Left lung (tissue), 10 donors: ENCODE results near the gene ALOX12. TPM values are rescaled to one million over a fixed set of nuclear protein-coding genes. Genes with fewer than 3 reads are reported as not detected.

ENCODE experiments used
- ATAC-seq: fragments of 200-7000 bp; cut with Tn5 transposase; one replicate; pipeline ENCODE4 v1.9.1; 2020; ENCODE audit warnings: moderate library complexity
- DNase-seq, 4 donors: peaks; one replicate each; pipeline ENCODE4 v3.0.0-alpha.2; 2013 to 2020
- H3K27ac ChIP-seq, 2 donors: fragments of 200-600 bp; sonication (generic) in 1 of 2; one replicate each; pipeline versions ENCODE4 v1.5.0 to v1.8.0; 2020 to 2021
- H3K27me3 ChIP-seq, 2 donors: fragments of 200-600 bp; sonication (generic) in 1 of 2; one replicate each; pipeline versions ENCODE4 v1.5.0 to v1.8.0; 2020 to 2021
- H3K36me3 ChIP-seq, 2 donors: fragments of 200-600 bp; sonication (generic) in 1 of 2; one replicate each; pipeline versions ENCODE4 v1.5.0 to v1.8.0; 2020 to 2021
- H3K4me1 ChIP-seq, 2 donors: fragments of 200-600 bp; one replicate each; pipeline ENCODE4 v1.8.0; 2021
- H3K4me3 ChIP-seq, 2 donors: fragments of 200-600 bp; sonication (generic) in 1 of 2; one replicate each; pipeline versions ENCODE4 v1.5.0 to v1.8.0; 2020 to 2021; ENCODE audit warnings: mild to moderate bottlenecking in 1 of 2
- H3K9me3 ChIP-seq, 2 donors: fragments of 200-600 bp; sonication (generic) in 1 of 2; one replicate each; pipeline versions ENCODE4 v1.5.0 to v1.8.0; 2020 to 2021
- CTCF ChIP-seq, 2 donors: fragments of 200-600 bp; sonication (generic) in 1 of 2; IDR thresholded peaks; one replicate each; pipeline versions ENCODE4 v1.5.0 to v1.8.0; 2021; ENCODE audit warnings: antibody characterized with exemption in 2 of 2
- intact Hi-C, 2 donors: fragments of 100-400 bp; cut with DNase I; formaldehyde crosslinking; loops; one replicate each; pipeline versions ENCODE4 v1.11.2 to v1.14.2; 2022
- polyA plus RNA-seq, 6 donors: library from polyadenylated mRNA; unstranded; fragments of 120-200 nt; gene quantifications; one replicate each; pipeline ENCODE4 v1.2.1, GENCODE V29; 2013; ENCODE audit not compliant: insufficient read length in 6 of 6
- total RNA-seq, 2 donors: library from RNA; stranded (reverse); fragmentation: NEBNext Ultra II Directional; extraction: Animal tissue kit (Norgen Biotek cat#: 25700); gene quantifications; one replicate each; pipeline ENCODE4 v1.2.1, GENCODE V29; 2021
- donor health status: DM: no; HTN: yes; CAD: no.
- donor health status: DM: no; HTN: no; CAD: no.

ALOX12 gene
- total and polyA plus RNA-seq, 8 donors, result 0.29 to 4.4 (median 3.1) TPM

DNA sequence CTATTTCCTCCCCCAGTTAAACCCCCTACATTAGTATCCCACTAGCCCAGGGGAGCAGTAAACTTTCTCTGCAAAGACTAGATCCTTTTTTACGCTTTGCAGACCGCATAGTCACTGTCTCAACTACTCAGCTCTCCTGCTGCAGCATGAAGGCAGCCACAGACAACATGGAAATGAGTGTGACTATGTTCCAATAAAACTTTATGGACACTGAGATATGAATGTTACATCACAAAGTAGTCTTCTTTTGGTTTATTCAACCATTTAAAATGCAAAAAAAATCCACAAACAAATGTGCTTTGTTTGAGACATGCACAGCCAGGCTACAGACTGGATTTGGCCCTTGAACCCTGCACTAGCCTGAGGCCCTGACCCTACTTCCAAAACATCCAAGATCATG is 14.7 kb downstream of the ALOX12 start:
- DNase-seq (no peak), ATAC-seq (no peak)
- Histone ChIP-seq H3K27me3 (no peaks in the 10 kb centered on the region), H3K27ac (no peak overlapping the region), H3K4me1 (peaks cover 13 to 52% of the 10 kb centered on the region in 2 donors), H3K9me3 (no peaks in the 10 kb centered on the region), H3K4me3 (peak overlapping the region in 1 of 2 donors; percentile 97), H3K36me3 (peaks cover 0 to 38% of the 10 kb centered on the region in 2 donors)
- intact Hi-C loops, result loop anchor here in 1 of 2 donors (5.0 kb wide), 1 partner anchor 93 kb away; no protein-coding TSS in a partner anchor
- no peak for TF ChIP-seq CTCF (IDR thresholded peaks at IDR 0.05)

- Histone ChIP-seq H3K27me3 (no peaks in the 10 kb centered on the region), H3K27ac (peak overlapping the region in 1 of 2 donors; percentile 99), H3K4me1 (peaks cover 13 to 61% of the 10 kb centered on the region in 2 donors), H3K9me3 (no peaks in the 10 kb centered on the region), H3K36me3 (peaks cover 0 to 36% of the 10 kb centered on the region in 2 donors), H3K4me3 (peak overlapping the region; percentile 82 to 97)
- DNase-seq, result no peak
- intact Hi-C loops, result loop anchor here in 1 of 2 donors (5.0 kb wide), 1 partner anchor 94 kb away; no protein-coding TSS in a partner anchor
- TF ChIP-seq CTCF (IDR thresholded peaks at IDR 0.05), result no peak
- ATAC-seq, result no peak
Observed at GRCh38 chr17:7011415-7011814, 15.6 kb downstream of the ALOX12 start.

GRCh38 chr17:7011942-7012254 is 16.0 kb downstream of the ALOX12 start:
- Histone ChIP-seq H3K4me3 (peak overlapping the region; percentile 82 to 97), H3K27me3 (no peaks in the 10 kb centered on the region), H3K36me3 (peaks cover 0 to 37% of the 10 kb centered on the region in 2 donors), H3K27ac (peak overlapping the region; percentile 98 to 99), H3K4me1 (peaks cover 13 to 66% of the 10 kb centered on the region in 2 donors), H3K9me3 (no peaks in the 10 kb centered on the region)
- ATAC-seq, result no peak
- intact Hi-C loops, result loop anchor here in 1 of 2 donors (5.0 kb wide), 1 partner anchor 95 kb away; no protein-coding TSS in a partner anchor
- TF ChIP-seq CTCF (IDR thresholded peaks at IDR 0.05), result no peak
- no peak for DNase-seq

- Histone ChIP-seq H3K27me3 (no peaks in the 10 kb centered on the region), H3K4me3 (peak overlapping the region; percentile 82 to 97), H3K9me3 (no peaks in the 10 kb centered on the region), H3K4me1 (peaks cover 13 to 76% of the 10 kb centered on the region in 2 donors), H3K36me3 (peaks cover 0 to 22% of the 10 kb centered on the region in 2 donors), H3K27ac (peak overlapping the region; percentile 98 to 99)
- TF ChIP-seq CTCF (IDR thresholded peaks at IDR 0.05), result peak; percentile 70 to 89
- ATAC-seq (peak; percentile 88), DNase-seq (peak; percentile 95 to 100 (median 98))
- intact Hi-C loops, result loop anchor here in 1 of 2 donors (5.0 kb wide), 1 partner anchor 97 kb away; no protein-coding TSS in a partner anchor
Observed at GRCh38 chr17:7014261-7014994, 18.6 kb downstream of the ALOX12 start.
